GM23338 (cell line): Measurements from ENCODE around the gene ITGB7. TPM values are rescaled to one million over a fixed set of nuclear protein-coding genes. Genes with fewer than 3 reads are reported as not detected.

ENCODE experiments used
- ATAC-seq: fragments of 200-7000 bp; cut with Tn5 transposase; 3 replicates; pipeline ENCODE4 v1.9.1; 2020
- DNase-seq: peaks from one replicate; pipeline ENCODE4 v3.0.0-alpha.2; 2015; ENCODE audit warnings: low spot score
- H2AFZ ChIP-seq: fragments of 200-600 bp; sonication (generic); 2 replicates; pipeline ENCODE4 v1.8.0; 2016; ENCODE audit warnings: antibody characterized with exemption, mild to moderate bottlenecking, moderate library complexity
- H3F3A ChIP-seq: fragments of 200-600 bp; sonication (generic); replicated peaks from 2 replicates; pipeline ENCODE4 v1.8.0; 2017; ENCODE audit warnings: antibody characterized with exemption, mixed run types, low read depth
- H3K27ac ChIP-seq: fragments of 200-600 bp; sonication (generic); 2 replicates; pipeline ENCODE4 v1.6.1; 2016; ENCODE audit warnings: low read depth
- H3K27me3 ChIP-seq: fragments of 200-600 bp; sonication (generic); 2 replicates; pipeline ENCODE4 v1.8.0; 2016; ENCODE audit warnings: mild to moderate bottlenecking, mixed run types, moderate library complexity; ENCODE audit not compliant: insufficient read depth
- H3K36me3 ChIP-seq: fragments of 200-600 bp; sonication (generic); 2 replicates; pipeline ENCODE4 v1.8.0; 2016; ENCODE audit warnings: mild to moderate bottlenecking; ENCODE audit not compliant: insufficient read depth
- H3K4me1 ChIP-seq: fragments of 200-600 bp; sonication (generic); 2 replicates; pipeline ENCODE4 v1.8.0; 2016; ENCODE audit warnings: mild to moderate bottlenecking, moderate library complexity; ENCODE audit not compliant: insufficient read depth
- H3K4me2 ChIP-seq: fragments of 200-600 bp; sonication (generic); 2 replicates; pipeline ENCODE4 v1.7.1; 2017; ENCODE audit warnings: mixed run types
- H3K4me3 ChIP-seq: fragments of 200-600 bp; sonication (generic); 2 replicates; pipeline ENCODE4 v1.6.1; 2016; ENCODE audit warnings: mixed run types
- H3K79me2 ChIP-seq: fragments of 200-600 bp; sonication (generic); replicated peaks from 2 replicates; pipeline ENCODE4 v1.8.0; 2017; ENCODE audit warnings: mild to moderate bottlenecking; ENCODE audit not compliant: insufficient read depth
- H3K9me2 ChIP-seq: fragments of 200-600 bp; sonication (generic); 2 replicates; pipeline ENCODE4 v1.8.0; 2017; ENCODE audit not compliant: insufficient read depth
- H4K20me1 ChIP-seq: fragments of 200-600 bp; sonication (generic); replicated peaks from 2 replicates; pipeline ENCODE4 v1.8.0; 2017; ENCODE audit warnings: mild to moderate bottlenecking; ENCODE audit not compliant: insufficient read depth
- H3K27ac Mint-ChIP-seq: 2 replicates; pipeline ENCODE4 v1.8.0; 2020; ENCODE audit warnings: inconsistent platforms, mild to moderate bottlenecking, moderate library complexity, mixed read lengths
- H3K27me3 Mint-ChIP-seq: 3 replicates; pipeline ENCODE4 v1.8.0; 2022; ENCODE audit warnings: low read depth, mild to moderate bottlenecking, moderate library complexity, mixed read lengths, inconsistent platforms; ENCODE audit not compliant: insufficient read depth, poor library complexity
- H3K36me3 Mint-ChIP-seq: 3 replicates; pipeline ENCODE4 v1.8.0; 2021; ENCODE audit warnings: low read depth, mild to moderate bottlenecking, inconsistent platforms, moderate library complexity, mixed read lengths
- H3K4me1 Mint-ChIP-seq: 3 replicates; pipeline ENCODE4 v1.8.0; 2020; ENCODE audit warnings: mild to moderate bottlenecking, inconsistent platforms, mixed read lengths
- H3K4me3 Mint-ChIP-seq: 3 replicates; pipeline ENCODE4 v1.8.0; 2021; ENCODE audit warnings: moderate library complexity, mild to moderate bottlenecking, inconsistent platforms, mixed read lengths
- H3K9me3 Mint-ChIP-seq: 3 replicates; pipeline ENCODE4 v1.8.0; 2020; ENCODE audit warnings: moderate library complexity, mild to moderate bottlenecking, inconsistent platforms, mixed read lengths
- CREB1 ChIP-seq: fragments of 250-450 bp; sonication (Bioruptor Pico); IDR thresholded peaks from 2 replicates; pipeline ENCODE4 v1.5.0; 2020; ENCODE audit warnings: low read depth, mild to moderate bottlenecking, moderate library complexity
- CTCF ChIP-seq, 2 experiments: fragments of 200-600 bp in 1 of 2; sonication (generic) in 1 of 2; conservative IDR thresholded peaks; 2 replicates each; pipeline versions ENCODE4 v1.5.1 to v1.6.1; 2016 to 2017; ENCODE audit warnings: antibody characterized with exemption in 2 of 2, low read depth in 2 of 2, mild to moderate bottlenecking in 2 of 2, moderate library complexity in 1 of 2
- ETS1 ChIP-seq: IDR thresholded peaks from 2 replicates; pipeline ENCODE4 v1.6.1; 2016; ENCODE audit warnings: antibody characterized with exemption
- EZH2 ChIP-seq: fragments of 200-600 bp; sonication (generic); IDR thresholded peaks from one replicate; pipeline ENCODE4 v1.8.0; 2017; ENCODE audit warnings: antibody characterized with exemption, mild to moderate bottlenecking, low read depth; ENCODE audit not compliant: unreplicated experiment
- EZH2phosphoT487 ChIP-seq: fragments of 200-600 bp; sonication (generic); IDR thresholded peaks from one replicate; pipeline ENCODE4 v1.8.1; 2018; ENCODE audit warnings: antibody characterized with exemption; ENCODE audit not compliant: unreplicated experiment
- JUNB ChIP-seq: IDR thresholded peaks from one replicate; pipeline ENCODE4 v1.6.1; 2016; ENCODE audit warnings: antibody characterized with exemption; ENCODE audit not compliant: unreplicated experiment
- NANOG ChIP-seq: IDR thresholded peaks from 2 replicates; pipeline ENCODE4 v1.6.1; 2016; ENCODE audit warnings: antibody characterized with exemption, borderline replicate concordance
- POLR2AphosphoS5 ChIP-seq: IDR thresholded peaks from 2 replicates; pipeline ENCODE4 v1.6.1; 2016; ENCODE audit warnings: antibody characterized with exemption, low read depth
- REST ChIP-seq: IDR thresholded peaks from one replicate; pipeline ENCODE4 v1.6.1; 2018; ENCODE audit warnings: antibody characterized with exemption; ENCODE audit not compliant: unreplicated experiment
- STAT1 ChIP-seq: IDR thresholded peaks from one replicate; pipeline ENCODE4 v1.6.1; 2016; ENCODE audit warnings: antibody characterized with exemption; ENCODE audit not compliant: unreplicated experiment
- ZNF114 ChIP-seq: fragments of 250-450 bp; sonication (Bioruptor Pico); IDR thresholded peaks from 2 replicates; pipeline ENCODE4 v1.5.0; 2020; ENCODE audit warnings: mild to moderate bottlenecking, moderate library complexity
- ZNF331 ChIP-seq: fragments of 250-450 bp; sonication (Bioruptor Pico); IDR thresholded peaks from 2 replicates; pipeline ENCODE4 v1.5.0; 2020; ENCODE audit warnings: low read depth, mild to moderate bottlenecking, moderate library complexity
- polyA plus RNA-seq: library from polyadenylated mRNA; unstranded; fragments of >200 nt; fragmentation: Nextera tagmentation; extraction: Ambion mirVana; gene quantifications from 2 replicates; pipeline ENCODE4 v1.2.1, GENCODE V29; 2016
- total RNA-seq: library from RNA; depleted of rRNA; stranded (reverse); fragments of >200 nt; shearing (Covaris generic); gene quantifications from 2 replicates; pipeline ENCODE4 v1.2.3, GENCODE V29; 2014

The ITGB7 gene
- total and polyA plus RNA-seq, 2 experiments from 2014 or later = 0.32 TPM; not detected in 1

DNA sequence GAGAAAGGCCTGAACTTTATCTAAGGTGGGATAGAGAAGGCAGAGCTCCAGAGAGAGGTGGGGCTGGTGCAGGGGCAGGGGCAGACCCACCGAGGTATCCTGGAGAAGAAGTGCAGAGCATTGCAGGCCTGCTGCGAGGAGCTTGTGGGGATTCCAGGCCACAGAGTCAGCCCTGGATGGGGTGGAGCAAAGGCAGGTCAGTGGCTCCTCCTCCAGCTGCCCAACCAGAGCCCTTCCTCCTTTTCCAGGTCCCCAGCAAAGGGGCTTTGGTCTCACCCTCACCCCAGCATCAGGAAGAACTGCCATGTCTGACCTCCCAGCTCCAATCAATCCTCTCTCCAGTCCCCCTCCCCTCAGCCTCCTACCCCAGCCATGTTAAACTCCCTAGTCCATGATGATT is 46.4 kb downstream of the ITGB7 start:
- H3K79me2 ChIP-seq = no peaks in the 10 kb centered on the region
- Mint-ChIP-seq H3K27me3 (peaks cover 25% of the 10 kb centered on the region), H3K36me3 (no peaks in the 10 kb centered on the region), H3K4me1 (peaks cover 11% of the 10 kb centered on the region), H3K9me3 (no peaks in the 10 kb centered on the region), H3K4me3 (no peak overlapping the region), H3K27ac (no peak overlapping the region)
- H2AFZ ChIP-seq = no peak overlapping the region
- H3K27ac ChIP-seq = no peak overlapping the region
- H3K9me2 ChIP-seq = no peaks in the 10 kb centered on the region
- H3K4me1 ChIP-seq = peaks cover 4% of the 10 kb centered on the region; the same call in 1 of the 2 replicates
- DNase-seq (peak; percentile 18), ATAC-seq (peak; percentile 17)
- TF ChIP-seq JUNB (no peak), ZNF114 (no peak), CREB1 (CRISPR knock-in tag) (no peak)
- peaks cover 35% of the 10 kb centered on the region for H3K27me3 ChIP-seq
- H4K20me1 ChIP-seq = no peaks in the 10 kb centered on the region
- 0 out of 2 replicates have a peak, but pooled peaks cover 5% of the 10 kb centered on the region for H3F3A ChIP-seq
- no peaks in the 10 kb centered on the region for H3K36me3 ChIP-seq
- H3K4me3 ChIP-seq = no peak overlapping the region
- no peak overlapping the region for H3K4me2 ChIP-seq

GRCh38 chr12:53160000-53160399 is 47.1 kb downstream of the ITGB7 start:
- H3K27ac Mint-ChIP-seq = no peak overlapping the region
- no peak for TF ChIP-seq ZNF331 (CRISPR knock-in tag)
- no peak for TF ChIP-seq CREB1 (CRISPR knock-in tag)
- no peak for TF ChIP-seq EZH2
- TF ChIP-seq POLR2AphosphoS5 = no peak
- no peak for TF ChIP-seq EZH2phosphoT487
- TF ChIP-seq STAT1 = no peak
- no peak for TF ChIP-seq REST
- no peak for TF ChIP-seq ZNF114
- TF ChIP-seq JUNB = no peak
- TF ChIP-seq ETS1 = no peak
- no peak for TF ChIP-seq NANOG
- TF ChIP-seq CTCF (conservative IDR thresholded peaks at IDR 0.05; ENCODE audit: low read depth in 2 of 2) = no peak

More at GRCh38 chr12:53160000-53160399, 47.1 kb downstream of the ITGB7 start:
- peak overlapping the region; percentile 74 for H3K4me2 ChIP-seq
- no peaks in the 10 kb centered on the region for H4K20me1 ChIP-seq
- H3K27me3 Mint-ChIP-seq = peaks cover 25% of the 10 kb centered on the region
- peak overlapping the region; percentile 44 for H2AFZ ChIP-seq
- peaks cover 4% of the 10 kb centered on the region; the same call in 1 of the 2 replicates for H3K4me1 ChIP-seq
- H3K36me3 ChIP-seq = no peaks in the 10 kb centered on the region
- H3K36me3 Mint-ChIP-seq = no peaks in the 10 kb centered on the region
- H3K27ac ChIP-seq = no peak overlapping the region
- H3K4me1 Mint-ChIP-seq = peaks cover 11% of the 10 kb centered on the region
- DNase-seq (peak; percentile 44), ATAC-seq (peak; percentile 51)
- peaks cover 35% of the 10 kb centered on the region for H3K27me3 ChIP-seq
- H3K4me3 ChIP-seq = peak overlapping the region; percentile 29; the same call in 1 of the 2 replicates
- no peaks in the 10 kb centered on the region for H3K9me2 ChIP-seq
- H3K9me3 Mint-ChIP-seq = no peaks in the 10 kb centered on the region
- H3K4me3 Mint-ChIP-seq = peak overlapping the region; percentile 43; the same call in 2 of the 3 replicates
- H3K79me2 ChIP-seq = no peaks in the 10 kb centered on the region
- 0 out of 2 replicates have a peak, but pooled peaks cover 5% of the 10 kb centered on the region for H3F3A ChIP-seq
